ENCODE data around the gene PES1. TPM values are rescaled to one million over a fixed set of nuclear protein-coding genes. Genes with fewer than 3 reads are reported as not detected.
"Not testable (repeated sequence)": the region's sequence is repeated elsewhere in the genome, so short reads cannot be mapped to it uniquely, and the experiment has no call there.

PES1 gene
- total RNA-seq, 1 experiment from 2014 or later: 145 TPM

DNA sequence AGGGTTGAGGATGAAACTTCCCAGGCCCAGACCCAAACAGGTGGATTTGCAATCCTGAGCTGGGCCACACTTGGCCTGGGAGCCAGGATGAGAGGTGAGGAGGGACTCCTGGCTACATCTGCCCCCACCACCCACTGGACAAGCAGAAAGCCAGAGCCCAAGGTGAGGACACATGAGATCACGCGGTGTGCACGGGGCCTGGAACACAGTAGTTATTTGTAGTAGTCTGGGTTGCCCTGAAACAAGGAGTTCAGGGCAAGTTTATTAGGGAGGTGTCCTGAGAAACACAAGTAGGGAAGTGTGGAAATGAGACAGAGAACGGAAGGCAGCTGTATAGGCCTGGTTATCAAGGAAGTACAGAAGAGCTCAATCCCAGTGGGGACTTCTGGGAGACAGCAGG lies 44.5 kb downstream of the PES1 start:
- TF ChIP-seq CTCF (IDR thresholded peaks at IDR 0.05; ENCODE audit: unreplicated experiment): no peak
- no TSS peak for BruUV-seq (replicated peaks)
- no peak for DNase-seq (ENCODE audit: unreplicated experiment)
- H3K36me3 Mint-ChIP-seq (ENCODE audit: insufficient read depth, unreplicated experiment): peaks cover 4% of the 10 kb centered on the region
- H3K4me1 Mint-ChIP-seq (ENCODE audit: insufficient read depth, unreplicated experiment): peaks cover 5% of the 10 kb centered on the region
- H3K27ac Mint-ChIP-seq (ENCODE audit: low read depth, unreplicated experiment): no peak overlapping the region
- no peak overlapping the region for H3K4me3 Mint-ChIP-seq (ENCODE audit: unreplicated experiment)
- ChIA-PET POLR2A (no interaction called here), CTCF (no interaction called here)
- no peaks in the 10 kb centered on the region for H3K9me3 Mint-ChIP-seq (ENCODE audit: unreplicated experiment)
- peaks cover 7% of the 10 kb centered on the region for H3K27me3 Mint-ChIP-seq (ENCODE audit: insufficient read depth, unreplicated experiment)
- intact Hi-C loops (cut with micrococcal nuclease): no loop called here

DNA sequence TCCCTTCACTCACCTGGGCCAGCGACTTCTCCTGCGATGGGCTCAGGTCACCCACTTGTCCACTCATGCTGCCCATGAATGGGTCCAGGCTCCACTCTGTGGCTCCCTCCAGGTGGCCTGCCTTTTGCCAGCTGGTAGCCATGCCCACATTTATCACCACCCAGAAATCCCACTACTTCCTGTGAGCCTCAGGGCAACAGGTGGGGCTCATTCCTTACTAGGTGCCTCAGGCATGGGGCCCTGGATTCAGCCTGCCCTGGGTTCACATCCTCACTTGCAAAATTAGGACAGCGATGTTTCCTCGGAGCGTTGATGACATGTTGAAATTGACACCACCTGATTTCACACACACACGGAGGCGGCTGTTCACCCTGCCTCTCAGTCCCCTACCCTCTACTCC lies 45.1 kb downstream of the PES1 start, which contains the start of gene SEC14L6:
Gene SEC14L6 (minus strand): TSS at position 126 of the 400 bp plus-strand sequence. CDS start 59 bp downstream, at position 67.
- no peak for DNase-seq (ENCODE audit: unreplicated experiment)
- Mint-ChIP-seq H3K36me3 (ENCODE audit: insufficient read depth, unreplicated experiment) (peaks cover 4% of the 10 kb centered on the region), H3K9me3 (ENCODE audit: unreplicated experiment) (no peaks in the 10 kb centered on the region), H3K27ac (ENCODE audit: low read depth, unreplicated experiment) (no peak within 1 kb of the TSS), H3K4me1 (ENCODE audit: insufficient read depth, unreplicated experiment) (peaks cover 5% of the 10 kb centered on the region), H3K4me3 (ENCODE audit: unreplicated experiment) (no peak within 1 kb of the TSS), H3K27me3 (ENCODE audit: insufficient read depth, unreplicated experiment) (peaks cover 7% of the 10 kb centered on the region)
- CTCF ChIA-PET: no interaction called here
- intact Hi-C loops (cut with micrococcal nuclease): no loop called here
- BruUV-seq (replicated peaks): no TSS peak
- POLR2A ChIA-PET: no interaction called here
- TF ChIP-seq CTCF (IDR thresholded peaks at IDR 0.05; ENCODE audit: unreplicated experiment): no peak

- no peaks in the 10 kb centered on the region for H3K9me3 Mint-ChIP-seq (ENCODE audit: unreplicated experiment)
- peaks cover 4% of the 10 kb centered on the region for H3K36me3 Mint-ChIP-seq (ENCODE audit: insufficient read depth, unreplicated experiment)
- no TSS peak for BruUV-seq (replicated peaks)
- CTCF ChIA-PET: interaction anchor here (0.7 kb wide), 1 partner anchor 39 kb away, joined by 3 read pairs; no protein-coding TSS in a partner anchor
- intact Hi-C loops (cut with micrococcal nuclease): no loop called here
- peaks cover 5% of the 10 kb centered on the region for H3K4me1 Mint-ChIP-seq (ENCODE audit: insufficient read depth, unreplicated experiment)
- POLR2A ChIA-PET: no interaction called here
- no peak overlapping the region for H3K4me3 Mint-ChIP-seq (ENCODE audit: unreplicated experiment)
- TF ChIP-seq CTCF (IDR thresholded peaks at IDR 0.05; ENCODE audit: unreplicated experiment): no peak
- no peak for DNase-seq (ENCODE audit: unreplicated experiment)
- H3K27ac Mint-ChIP-seq (ENCODE audit: low read depth, unreplicated experiment): no peak overlapping the region
- peaks cover 7% of the 10 kb centered on the region for H3K27me3 Mint-ChIP-seq (ENCODE audit: insufficient read depth, unreplicated experiment)
These were observed 48.9 kb downstream of the PES1 start for GRCh38 chr22:30542811-30543188.

- DNase-seq (ENCODE audit: unreplicated experiment): no peak
- Mint-ChIP-seq H3K4me3 (ENCODE audit: unreplicated experiment) (no peak overlapping the region), H3K27me3 (ENCODE audit: insufficient read depth, unreplicated experiment) (peaks cover 7% of the 10 kb centered on the region), H3K4me1 (ENCODE audit: insufficient read depth, unreplicated experiment) (peaks cover 5% of the 10 kb centered on the region), H3K27ac (ENCODE audit: low read depth, unreplicated experiment) (no peak overlapping the region), H3K9me3 (ENCODE audit: unreplicated experiment) (no peaks in the 10 kb centered on the region), H3K36me3 (ENCODE audit: insufficient read depth, unreplicated experiment) (peaks cover 4% of the 10 kb centered on the region)
- ChIA-PET CTCF (interaction anchor here (0.7 kb wide), 1 partner anchor 38 kb away, joined by 3 read pairs; no protein-coding TSS in a partner anchor), POLR2A (no interaction called here)
- BruUV-seq (replicated peaks): no TSS peak
- intact Hi-C loops (cut with micrococcal nuclease): no loop called here
- no peak for TF ChIP-seq CTCF (IDR thresholded peaks at IDR 0.05; ENCODE audit: unreplicated experiment)
These were observed 49.5 kb downstream of the PES1 start for GRCh38 chr22:30541961-30542810.

DNA sequence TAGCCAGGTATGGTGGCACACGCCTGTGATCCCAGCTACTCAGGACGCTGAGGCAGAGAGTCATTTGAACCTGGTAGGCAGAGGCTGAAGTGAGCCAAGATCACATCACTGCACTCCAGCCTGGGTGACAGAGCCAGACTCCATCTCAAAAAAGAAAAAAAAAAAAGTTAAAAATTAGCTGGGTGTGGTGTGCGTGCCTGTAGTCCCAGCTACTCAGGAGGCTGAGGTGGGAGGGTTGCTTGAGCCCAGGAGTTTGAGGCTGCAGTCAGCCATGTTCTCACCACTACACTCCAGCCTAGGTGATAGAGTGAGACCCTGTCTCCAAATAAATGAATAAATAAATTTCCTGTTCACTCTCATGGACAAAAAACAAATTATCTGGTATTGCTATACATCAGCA lies 50.2 kb downstream of the PES1 start:
- H3K9me3 Mint-ChIP-seq (ENCODE audit: unreplicated experiment); H3K27ac Mint-ChIP-seq (ENCODE audit: low read depth, unreplicated experiment); intact Hi-C loops (cut with micrococcal nuclease); DNase-seq (ENCODE audit: unreplicated experiment); H3K27me3 Mint-ChIP-seq (ENCODE audit: insufficient read depth, unreplicated experiment); H3K4me1 Mint-ChIP-seq (ENCODE audit: insufficient read depth, unreplicated experiment); H3K4me3 Mint-ChIP-seq (ENCODE audit: unreplicated experiment); H3K36me3 Mint-ChIP-seq (ENCODE audit: insufficient read depth, unreplicated experiment); BruUV-seq (replicated peaks): not testable (repeated sequence)
- POLR2A ChIA-PET: interaction anchor here (0.7 kb wide), 1 partner anchor 313 kb away, joined by 3 read pairs; no protein-coding TSS in a partner anchor
- CTCF ChIA-PET: interaction anchor here (0.7 kb wide), 1 partner anchor 91 kb away, joined by 4 read pairs; no protein-coding TSS in a partner anchor

Measured in MCF 10A (cell line).